Hepatocyte (in vitro differentiated cells): Measurements from ENCODE around the gene CGREF1. TPM values are rescaled to one million over a fixed set of nuclear protein-coding genes. Genes with fewer than 3 reads are reported as not detected.
"Not testable (repeated sequence)": the region's sequence is repeated elsewhere in the genome, so short reads cannot be mapped to it uniquely, and the experiment has no call there.

ENCODE experiments used
- DNase-seq: peaks from one replicate; pipeline ENCODE4 v3.0.0-alpha.2; 2016; ENCODE audit warnings: low spot score
- H2AFZ ChIP-seq: fragments of 200-600 bp; sonication (generic); 2 replicates; pipeline ENCODE4 v1.6.0; 2016; ENCODE audit warnings: antibody characterized with exemption, mild to moderate bottlenecking
- H3K27ac ChIP-seq: fragments of 200-600 bp; sonication (generic); 2 replicates; pipeline ENCODE4 v1.5.1; 2016; ENCODE audit warnings: mild to moderate bottlenecking
- H3K27me3 ChIP-seq: fragments of 200-600 bp; sonication (generic); 2 replicates; pipeline ENCODE4 v1.6.1; 2016
- H3K36me3 ChIP-seq: fragments of 200-600 bp; sonication (generic); replicated peaks from 2 replicates; pipeline ENCODE4 v1.5.1; 2016; ENCODE audit warnings: low read depth; ENCODE audit not compliant: insufficient read depth
- H3K4me1 ChIP-seq: fragments of 200-600 bp; sonication (generic); 2 replicates; pipeline ENCODE4 v1.5.1; 2016; ENCODE audit warnings: mild to moderate bottlenecking, moderate library complexity; ENCODE audit not compliant: insufficient read depth
- H3K4me2 ChIP-seq: fragments of 200-600 bp; sonication (generic); 2 replicates; pipeline ENCODE4 v1.6.0; 2016
- H3K4me3 ChIP-seq: fragments of 200-600 bp; sonication (generic); 2 replicates; pipeline ENCODE4 v1.5.1; 2016; ENCODE audit warnings: mild to moderate bottlenecking
- H3K79me2 ChIP-seq: fragments of 200-600 bp; sonication (generic); 2 replicates; pipeline ENCODE4 v1.6.0; 2017; ENCODE audit warnings: mild to moderate bottlenecking
- H3K9me2 ChIP-seq: fragments of 200-600 bp; sonication (generic); replicated peaks from 2 replicates; pipeline ENCODE4 v1.6.0; 2017; ENCODE audit warnings: mild to moderate bottlenecking; ENCODE audit not compliant: insufficient read depth
- H3K9me3 ChIP-seq: fragments of 200-600 bp; sonication (generic); 2 replicates; pipeline ENCODE4 v1.5.1; 2016; ENCODE audit warnings: low read depth, mild to moderate bottlenecking
- H4K20me1 ChIP-seq: fragments of 200-600 bp; sonication (generic); 2 replicates; pipeline ENCODE4 v1.6.0; 2016; ENCODE audit warnings: mild to moderate bottlenecking; ENCODE audit not compliant: insufficient read depth, poor library complexity, severe bottlenecking
- EZH2 ChIP-seq: fragments of 200-600 bp; sonication (generic); IDR thresholded peaks from 2 replicates; pipeline ENCODE4 v1.6.1; 2016; ENCODE audit warnings: antibody characterized with exemption, mild to moderate bottlenecking, borderline replicate concordance
- EZH2phosphoT487 ChIP-seq: fragments of 200-600 bp; sonication (generic); IDR thresholded peaks from one replicate; pipeline ENCODE4 v1.6.1; 2018; ENCODE audit warnings: antibody characterized with exemption, mild to moderate bottlenecking, low read depth, moderate library complexity; ENCODE audit not compliant: unreplicated experiment, severe bottlenecking
- WGBS: methylation state at CpG from one replicate; pipeline ENCODE4 v1.1.6; 2016; ENCODE audit warnings: low lambda C conversion rate; ENCODE audit errors: missing lambda C conversion rate; 5-methylcytosine and 5-hydroxymethylcytosine counted together
- polyA plus RNA-seq: library from polyadenylated mRNA; unstranded; fragments of >200 nt; fragmentation: Nextera tagmentation; extraction: Ambion mirVana; gene quantifications from 2 replicates; pipeline ENCODE4 v1.2.1, GENCODE V29; 2016
- total RNA-seq: library from RNA; depleted of rRNA; stranded (reverse); fragments of >200 nt; gene quantifications from 2 replicates; pipeline ENCODE4 v1.2.3, GENCODE V29; 2014
- TF ChIP-seq, protein P1 (sequence below): fragments of 200-600 bp; sonication (generic); IDR thresholded peaks from 2 replicates; pipeline ENCODE4 v1.5.1; 2016; ENCODE audit warnings: antibody characterized with exemption, mild to moderate bottlenecking; ENCODE audit not compliant: poor library complexity

CGREF1 gene
- total and polyA plus RNA-seq, 2 experiments from 2014 or later = 1.8 to 2.5 TPM

GRCh38 chr2:27078267-27079194 is 40.4 kb downstream of the CGREF1 start, which contains the start of gene EMILIN1:
Gene EMILIN1 (plus strand): TSS chr2:27078615. CDS start chr2:27079066, 451 bp downstream.
- H3K4me3 ChIP-seq = peak within 1 kb of the TSS; percentile 61
- H3K27ac ChIP-seq = peak within 1 kb of the TSS; percentile 98
- peak; percentile 84 for DNase-seq
- no peaks in the 10 kb centered on the region for H3K9me2 ChIP-seq
- no peaks in the 10 kb centered on the region for H3K9me3 ChIP-seq
- H3K4me1 ChIP-seq = peaks cover 16% of the 10 kb centered on the region
- TF ChIP-seq EZH2 = no peak
- TF ChIP-seq, protein P1, sequence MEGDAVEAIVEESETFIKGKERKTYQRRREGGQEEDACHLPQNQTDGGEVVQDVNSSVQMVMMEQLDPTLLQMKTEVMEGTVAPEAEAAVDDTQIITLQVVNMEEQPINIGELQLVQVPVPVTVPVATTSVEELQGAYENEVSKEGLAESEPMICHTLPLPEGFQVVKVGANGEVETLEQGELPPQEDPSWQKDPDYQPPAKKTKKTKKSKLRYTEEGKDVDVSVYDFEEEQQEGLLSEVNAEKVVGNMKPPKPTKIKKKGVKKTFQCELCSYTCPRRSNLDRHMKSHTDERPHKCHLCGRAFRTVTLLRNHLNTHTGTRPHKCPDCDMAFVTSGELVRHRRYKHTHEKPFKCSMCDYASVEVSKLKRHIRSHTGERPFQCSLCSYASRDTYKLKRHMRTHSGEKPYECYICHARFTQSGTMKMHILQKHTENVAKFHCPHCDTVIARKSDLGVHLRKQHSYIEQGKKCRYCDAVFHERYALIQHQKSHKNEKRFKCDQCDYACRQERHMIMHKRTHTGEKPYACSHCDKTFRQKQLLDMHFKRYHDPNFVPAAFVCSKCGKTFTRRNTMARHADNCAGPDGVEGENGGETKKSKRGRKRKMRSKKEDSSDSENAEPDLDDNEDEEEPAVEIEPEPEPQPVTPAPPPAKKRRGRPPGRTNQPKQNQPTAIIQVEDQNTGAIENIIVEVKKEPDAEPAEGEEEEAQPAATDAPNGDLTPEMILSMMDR = no peak
- TF ChIP-seq EZH2phosphoT487 = no peak
- peak within 1 kb of the TSS; percentile 80 for H3K4me2 ChIP-seq
- 47% methylated on average over 28 of the region's 41 CpGs for WGBS
- no peak within 1 kb of the TSS for H2AFZ ChIP-seq
- peaks cover 21% of the 10 kb centered on the region for H3K79me2 ChIP-seq
- H3K27me3 ChIP-seq = no peaks in the 10 kb centered on the region
- no peaks in the 10 kb centered on the region for H3K36me3 ChIP-seq
- peaks cover 3% of the 10 kb centered on the region for H4K20me1 ChIP-seq

- no peaks in the 10 kb centered on the region for H4K20me1 ChIP-seq
- peak overlapping the region; percentile 98 for H3K27ac ChIP-seq
- H3K27me3 ChIP-seq = no peaks in the 10 kb centered on the region
- no peaks in the 10 kb centered on the region for H3K9me3 ChIP-seq
- TF ChIP-seq, protein P1 = no peak
- TF ChIP-seq EZH2phosphoT487 = no peak
- TF ChIP-seq EZH2 = no peak
- peaks cover 26% of the 10 kb centered on the region for H3K4me1 ChIP-seq
- no peak overlapping the region for H3K4me2 ChIP-seq
- H3K36me3 ChIP-seq = no peaks in the 10 kb centered on the region
- no peak overlapping the region for H2AFZ ChIP-seq
- no peak for DNase-seq
- no peaks in the 10 kb centered on the region for H3K9me2 ChIP-seq
- H3K4me3 ChIP-seq = no peak overlapping the region
- WGBS = 88% methylated on average over 7 of the region's 7 CpGs
- peaks cover 21% of the 10 kb centered on the region for H3K79me2 ChIP-seq
Measured at GRCh38 chr2:27077231-27077630, 41.7 kb downstream of the CGREF1 start.

- no peak overlapping the region for H2AFZ ChIP-seq
- H3K27ac ChIP-seq = peak overlapping the region; percentile 98
Measured at GRCh38 chr2:27076323-27076722, 42.6 kb downstream of the CGREF1 start.

GRCh38 chr2:27075566-27075871 is 43.4 kb downstream of the CGREF1 start:
- Histone ChIP-seq H3K79me2 (peaks cover 27% of the 10 kb centered on the region), H3K4me2 (peak overlapping the region; percentile 54), H3K4me1 (peaks cover 22% of the 10 kb centered on the region), H3K27ac (peak overlapping the region; percentile 98)
- H3K27me3 ChIP-seq, DNase-seq, H3K9me3 ChIP-seq, H2AFZ ChIP-seq, H3K4me3 ChIP-seq, H3K36me3 ChIP-seq, H4K20me1 ChIP-seq, H3K9me2 ChIP-seq: not testable (repeated sequence)
- WGBS = 79% methylated on average over 6 of the region's 6 CpGs

More at GRCh38 chr2:27076323-27076722, 42.6 kb downstream of the CGREF1 start:
- H3K9me2 ChIP-seq = no peaks in the 10 kb centered on the region
- H4K20me1 ChIP-seq = no peaks in the 10 kb centered on the region
- TF ChIP-seq, protein P1 = no peak
- TF ChIP-seq EZH2phosphoT487 (no peak), EZH2 (no peak)
- 87% methylated on average over 4 of the region's 4 CpGs for WGBS
- H3K4me2 ChIP-seq = no peak overlapping the region
- no peak overlapping the region for H3K4me3 ChIP-seq
- H3K27me3 ChIP-seq = no peaks in the 10 kb centered on the region
- peaks cover 21% of the 10 kb centered on the region for H3K4me1 ChIP-seq
- H3K9me3 ChIP-seq = no peaks in the 10 kb centered on the region
- peaks cover 19% of the 10 kb centered on the region for H3K79me2 ChIP-seq
- H3K36me3 ChIP-seq = no peaks in the 10 kb centered on the region
- DNase-seq = no peak
